ENCODE measurements around the gene COX6A2. TPM values are rescaled to one million over a fixed set of nuclear protein-coding genes. Genes with fewer than 3 reads are reported as not detected.

Gene COX6A2
- total RNA-seq, 1 donor from 2014 or later: not detected

GRCh38 chr16:31404353-31405064 is 23.7 kb downstream of the COX6A2 start:
- no peak for TF ChIP-seq CTCF (IDR thresholded peaks at IDR 0.05)
- Histone ChIP-seq H3K9me3 (no peaks in the 10 kb centered on the region), H3K4me3 (no peak overlapping the region), H3K36me3 (no peaks in the 10 kb centered on the region), H3K4me1 (no peaks in the 10 kb centered on the region), H3K27me3 (no peaks in the 10 kb centered on the region), H3K27ac (no peak overlapping the region)
- no peak for ATAC-seq
- DNase-seq: no peak
- intact Hi-C loops (cut with DNase I): no loop called here

- no peaks in the 10 kb centered on the region for H3K36me3 ChIP-seq
- no peaks in the 10 kb centered on the region for H3K4me1 ChIP-seq
- no peak overlapping the region for H3K4me3 ChIP-seq
Measured at GRCh38 chr16:31403590-31404352, 24.4 kb downstream of the COX6A2 start.

GRCh38 chr16:31402687-31403086 is 25.5 kb downstream of the COX6A2 start:
- no peak for TF ChIP-seq CTCF (IDR thresholded peaks at IDR 0.05)
- intact Hi-C loops (cut with DNase I): no loop called here

More at GRCh38 chr16:31403590-31404352, 24.4 kb downstream of the COX6A2 start:
- no peak overlapping the region for H3K27ac ChIP-seq
- H3K27me3 ChIP-seq: no peaks in the 10 kb centered on the region
- no peak for ATAC-seq
- no peaks in the 10 kb centered on the region for H3K9me3 ChIP-seq
- intact Hi-C loops (cut with DNase I): no loop called here
- TF ChIP-seq CTCF (IDR thresholded peaks at IDR 0.05): no peak
- no peak for DNase-seq

GRCh38 chr16:31401436-31401835 is 26.7 kb downstream of the COX6A2 start:
- no peak for DNase-seq
- TF ChIP-seq CTCF (IDR thresholded peaks at IDR 0.05): no peak

More at GRCh38 chr16:31402687-31403086, 25.5 kb downstream of the COX6A2 start:
- H3K9me3 ChIP-seq: no peaks in the 10 kb centered on the region
- no peak overlapping the region for H3K4me3 ChIP-seq
- no peaks in the 10 kb centered on the region for H3K36me3 ChIP-seq
- H3K27me3 ChIP-seq: no peaks in the 10 kb centered on the region
- H3K27ac ChIP-seq: no peak overlapping the region
- DNase-seq (no peak), ATAC-seq (no peak)
- no peaks in the 10 kb centered on the region for H3K4me1 ChIP-seq

GRCh38 chr16:31400191-31400590 is 28.0 kb downstream of the COX6A2 start:
- intact Hi-C loops (cut with DNase I): no loop called here
- peak; percentile 47 for ATAC-seq

More at GRCh38 chr16:31401436-31401835, 26.7 kb downstream of the COX6A2 start:
- no peak for ATAC-seq
- Histone ChIP-seq H3K36me3 (no peaks in the 10 kb centered on the region), H3K9me3 (no peaks in the 10 kb centered on the region), H3K27ac (no peak overlapping the region), H3K4me3 (no peak overlapping the region), H3K4me1 (no peaks in the 10 kb centered on the region), H3K27me3 (no peaks in the 10 kb centered on the region)
- intact Hi-C loops (cut with DNase I): no loop called here

More at GRCh38 chr16:31400191-31400590, 28.0 kb downstream of the COX6A2 start:
- H3K27me3 ChIP-seq: no peaks in the 10 kb centered on the region
- TF ChIP-seq CTCF (IDR thresholded peaks at IDR 0.05): no peak
- no peak overlapping the region for H3K27ac ChIP-seq
- DNase-seq: no peak
- no peaks in the 10 kb centered on the region for H3K4me1 ChIP-seq
- H3K9me3 ChIP-seq: no peaks in the 10 kb centered on the region
- no peak overlapping the region for H3K4me3 ChIP-seq
- no peaks in the 10 kb centered on the region for H3K36me3 ChIP-seq
